ENCODE results near the gene SPG21. TPM values are rescaled to one million over a fixed set of nuclear protein-coding genes. Genes with fewer than 3 reads are reported as not detected.

The SPG21 gene
- total RNA-seq, 5 donors from 2014 or later (not counting 1 experiment from before 2014, with no cell fraction given) = 40.1 to 58.4 (median 49.0) TPM

- Histone ChIP-seq H3K4me3 (ENCODE audit: control insufficient read depth in 1 of 2, extremely low read depth in 1 of 2, low read length in 1 of 2) (no peak overlapping the region), H3K9me3 (no peaks in the 10 kb centered on the region), H3K27me3 (replicated peaks in 1 of 2; ENCODE audit: control insufficient read depth in 2 of 2, extremely low read depth in 1 of 2, insufficient read depth in 2 of 2, low read length in 1 of 2) (no peaks in the 10 kb centered on the region), H3K36me3 (ENCODE audit: control insufficient read depth in 2 of 2, extremely low read depth in 1 of 2, insufficient read depth in 1 of 2, low read length in 1 of 2) (no peaks in the 10 kb centered on the region), H3K4me1 (ENCODE audit: control insufficient read depth in 1 of 2, extremely low read depth in 1 of 2, insufficient read depth in 2 of 2, low read length in 2 of 2) (no peaks in the 10 kb centered on the region), H3K27ac (ENCODE audit: low read length) (no peak overlapping the region)
- H3K27me3 Mint-ChIP-seq = no peaks in the 10 kb centered on the region
- no peak overlapping the region for H3K27ac Mint-ChIP-seq
- CTCF ChIA-PET = interaction anchor here in 1 of 2 donors (0.6 kb wide), 1 partner anchor 26 kb away, joined by 3 read pairs; no protein-coding TSS in a partner anchor
- H3K4me3 Mint-ChIP-seq = no peak overlapping the region
- POLR2A ChIA-PET = interaction anchor here in 1 of 2 donors (1.1 kb wide), 1 partner anchor 21 kb away, joined by 3 read pairs; no protein-coding TSS in a partner anchor
- H3K9me3 Mint-ChIP-seq = no peaks in the 10 kb centered on the region
- H3K4me1 Mint-ChIP-seq = no peaks in the 10 kb centered on the region
- ATAC-seq (replicated peaks in 1 of 4) (no peak), DNase-seq (no peak)
- 85% methylated on average over 7 of the region's 8 CpGs for WGBS (ENCODE audit: insufficient coverage)
- peaks cover 17% of the 10 kb centered on the region for H3K36me3 Mint-ChIP-seq
Measured at GRCh38 chr15:64942356-64942755, 47.4 kb downstream of the SPG21 start.

GRCh38 chr15:64938192-64938591 is 51.5 kb downstream of the SPG21 start:
- H3K4me3 Mint-ChIP-seq = no peak overlapping the region
- Histone ChIP-seq H3K27me3 (replicated peaks in 1 of 2; ENCODE audit: control insufficient read depth in 2 of 2, extremely low read depth in 1 of 2, insufficient read depth in 2 of 2, low read length in 1 of 2) (no peaks in the 10 kb centered on the region), H3K9me3 (no peaks in the 10 kb centered on the region), H3K4me3 (ENCODE audit: control insufficient read depth in 1 of 2, extremely low read depth in 1 of 2, low read length in 1 of 2) (no peak overlapping the region), H3K27ac (ENCODE audit: low read length) (no peak overlapping the region), H3K4me1 (ENCODE audit: control insufficient read depth in 1 of 2, extremely low read depth in 1 of 2, insufficient read depth in 2 of 2, low read length in 2 of 2) (no peaks in the 10 kb centered on the region), H3K36me3 (ENCODE audit: control insufficient read depth in 2 of 2, extremely low read depth in 1 of 2, insufficient read depth in 1 of 2, low read length in 1 of 2) (peaks cover 0 to under 1% of the 10 kb centered on the region in 2 donors)
- H3K27me3 Mint-ChIP-seq = no peaks in the 10 kb centered on the region
- no peak overlapping the region for H3K27ac Mint-ChIP-seq
- DNase-seq = no peak
- H3K9me3 Mint-ChIP-seq = no peaks in the 10 kb centered on the region
- CTCF ChIA-PET = no interaction called here
- H3K36me3 Mint-ChIP-seq = peaks cover 30% of the 10 kb centered on the region
- ATAC-seq (replicated peaks in 1 of 4) = no peak
- 80% methylated on average over 1 of the region's 3 CpGs for WGBS (ENCODE audit: insufficient coverage)
- POLR2A ChIA-PET = no interaction called here
- H3K4me1 Mint-ChIP-seq = no peaks in the 10 kb centered on the region

DNA sequence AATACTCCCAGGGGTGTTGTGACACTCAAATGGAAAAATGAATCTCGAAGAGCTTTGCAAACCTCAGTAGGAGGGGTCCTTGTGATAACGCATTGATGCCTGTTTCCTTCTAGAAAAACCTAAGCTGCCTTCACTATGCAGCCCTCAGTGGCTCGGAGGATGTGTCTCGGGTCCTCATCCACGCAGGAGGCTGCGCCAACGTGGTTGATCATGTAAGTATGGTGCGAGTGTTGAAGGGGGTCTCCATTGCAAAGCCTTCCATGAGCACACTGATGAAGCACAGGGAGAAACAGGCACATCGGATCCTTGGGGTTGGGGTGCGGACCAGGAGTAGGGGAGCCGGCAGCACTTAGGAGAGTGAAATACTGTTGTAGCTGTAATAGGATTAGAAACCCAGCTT is 55.7 kb downstream of the SPG21 start:
- peaks cover 42% of the 10 kb centered on the region for H3K36me3 Mint-ChIP-seq
- 83% methylated on average over 4 of the region's 11 CpGs for WGBS (ENCODE audit: insufficient coverage)
- Histone ChIP-seq H3K9me3 (no peaks in the 10 kb centered on the region), H3K36me3 (ENCODE audit: control insufficient read depth in 2 of 2, extremely low read depth in 1 of 2, insufficient read depth in 1 of 2, low read length in 1 of 2) (peaks cover 0 to 3% of the 10 kb centered on the region in 2 donors), H3K27ac (ENCODE audit: low read length) (no peak overlapping the region), H3K4me1 (ENCODE audit: control insufficient read depth in 1 of 2, extremely low read depth in 1 of 2, insufficient read depth in 2 of 2, low read length in 2 of 2) (no peaks in the 10 kb centered on the region), H3K4me3 (ENCODE audit: control insufficient read depth in 1 of 2, extremely low read depth in 1 of 2, low read length in 1 of 2) (no peak overlapping the region), H3K27me3 (replicated peaks in 1 of 2; ENCODE audit: control insufficient read depth in 2 of 2, extremely low read depth in 1 of 2, insufficient read depth in 2 of 2, low read length in 1 of 2) (peaks cover 0 to 3% of the 10 kb centered on the region in 2 experiments)
- POLR2A ChIA-PET = interaction anchor here in 1 of 2 donors (0.7 kb wide), 1 partner anchor 21 kb away, joined by 4 read pairs; no protein-coding TSS in a partner anchor
- no peak for DNase-seq
- no peak overlapping the region for H3K27ac Mint-ChIP-seq
- no peak overlapping the region for H3K4me3 Mint-ChIP-seq
- H3K9me3 Mint-ChIP-seq = no peaks in the 10 kb centered on the region
- H3K27me3 Mint-ChIP-seq = no peaks in the 10 kb centered on the region
- peaks cover 0 to 13% (median 0%) of the 10 kb centered on the region in 3 donors for H3K4me1 Mint-ChIP-seq
- ATAC-seq (replicated peaks in 1 of 4) = no peak
- CTCF ChIA-PET = interaction anchor here in 1 of 2 donors (0.6 kb wide), 1 partner anchor 611 kb away, joined by 3 read pairs; no protein-coding TSS in a partner anchor

- WGBS (ENCODE audit: insufficient coverage) = 97% methylated on average over 6 of the region's 8 CpGs
- Mint-ChIP-seq H3K4me1 (peaks cover 0 to 13% (median 0%) of the 10 kb centered on the region in 3 donors), H3K27ac (no peak overlapping the region), H3K4me3 (no peak overlapping the region), H3K9me3 (no peaks in the 10 kb centered on the region), H3K36me3 (peaks cover 45% of the 10 kb centered on the region), H3K27me3 (no peaks in the 10 kb centered on the region)
- H3K36me3 ChIP-seq (ENCODE audit: control insufficient read depth in 2 of 2, extremely low read depth in 1 of 2, insufficient read depth in 1 of 2, low read length in 1 of 2) = peaks cover 0 to 3% of the 10 kb centered on the region in 2 donors
- H3K27me3 ChIP-seq (replicated peaks in 1 of 2; ENCODE audit: control insufficient read depth in 2 of 2, extremely low read depth in 1 of 2, insufficient read depth in 2 of 2, low read length in 1 of 2) = peaks cover 0 to 3% of the 10 kb centered on the region in 2 experiments
- no peak for DNase-seq
- no peak overlapping the region for H3K4me3 ChIP-seq (ENCODE audit: control insufficient read depth in 1 of 2, extremely low read depth in 1 of 2, low read length in 1 of 2)
- no peaks in the 10 kb centered on the region for H3K4me1 ChIP-seq (ENCODE audit: control insufficient read depth in 1 of 2, extremely low read depth in 1 of 2, insufficient read depth in 2 of 2, low read length in 2 of 2)
- ATAC-seq (replicated peaks in 1 of 4) = no peak
- H3K27ac ChIP-seq (ENCODE audit: low read length) = no peak overlapping the region
- POLR2A ChIA-PET = interaction anchor here (0.6 kb wide), 2 partner anchors 10 to 187 kb away, joined by 3 read pairs; no protein-coding TSS in a partner anchor
- CTCF ChIA-PET = no interaction called here
- no peaks in the 10 kb centered on the region for H3K9me3 ChIP-seq
Measured at GRCh38 chr15:64931381-64931780, 58.3 kb downstream of the SPG21 start.

GRCh38 chr15:64930778-64931371 is 58.8 kb downstream of the SPG21 start:
- peaks cover 0 to 13% (median 0%) of the 10 kb centered on the region in 3 donors for H3K4me1 Mint-ChIP-seq
- ChIA-PET CTCF (no interaction called here), POLR2A (interaction anchor here (0.6 kb wide), 2 partner anchors 10 to 186 kb away, joined by 3 read pairs; no protein-coding TSS in a partner anchor)
- no peak overlapping the region for H3K27ac Mint-ChIP-seq
- Histone ChIP-seq H3K9me3 (no peaks in the 10 kb centered on the region), H3K4me3 (ENCODE audit: control insufficient read depth in 1 of 2, extremely low read depth in 1 of 2, low read length in 1 of 2) (no peak overlapping the region), H3K27ac (ENCODE audit: low read length) (no peak overlapping the region), H3K36me3 (ENCODE audit: control insufficient read depth in 2 of 2, extremely low read depth in 1 of 2, insufficient read depth in 1 of 2, low read length in 1 of 2) (peaks cover 0 to 3% of the 10 kb centered on the region in 2 donors), H3K4me1 (ENCODE audit: control insufficient read depth in 1 of 2, extremely low read depth in 1 of 2, insufficient read depth in 2 of 2, low read length in 2 of 2) (no peaks in the 10 kb centered on the region), H3K27me3 (replicated peaks in 1 of 2; ENCODE audit: control insufficient read depth in 2 of 2, extremely low read depth in 1 of 2, insufficient read depth in 2 of 2, low read length in 1 of 2) (peaks cover 0 to 4% of the 10 kb centered on the region in 2 experiments)
- 78% methylated on average over 10 of the region's 11 CpGs for WGBS (ENCODE audit: insufficient coverage)
- no peak for DNase-seq
- no peaks in the 10 kb centered on the region for H3K9me3 Mint-ChIP-seq
- H3K4me3 Mint-ChIP-seq = no peak overlapping the region
- no peaks in the 10 kb centered on the region for H3K27me3 Mint-ChIP-seq
- no peak for ATAC-seq (replicated peaks in 1 of 4)
- peaks cover 47% of the 10 kb centered on the region for H3K36me3 Mint-ChIP-seq

DNA sequence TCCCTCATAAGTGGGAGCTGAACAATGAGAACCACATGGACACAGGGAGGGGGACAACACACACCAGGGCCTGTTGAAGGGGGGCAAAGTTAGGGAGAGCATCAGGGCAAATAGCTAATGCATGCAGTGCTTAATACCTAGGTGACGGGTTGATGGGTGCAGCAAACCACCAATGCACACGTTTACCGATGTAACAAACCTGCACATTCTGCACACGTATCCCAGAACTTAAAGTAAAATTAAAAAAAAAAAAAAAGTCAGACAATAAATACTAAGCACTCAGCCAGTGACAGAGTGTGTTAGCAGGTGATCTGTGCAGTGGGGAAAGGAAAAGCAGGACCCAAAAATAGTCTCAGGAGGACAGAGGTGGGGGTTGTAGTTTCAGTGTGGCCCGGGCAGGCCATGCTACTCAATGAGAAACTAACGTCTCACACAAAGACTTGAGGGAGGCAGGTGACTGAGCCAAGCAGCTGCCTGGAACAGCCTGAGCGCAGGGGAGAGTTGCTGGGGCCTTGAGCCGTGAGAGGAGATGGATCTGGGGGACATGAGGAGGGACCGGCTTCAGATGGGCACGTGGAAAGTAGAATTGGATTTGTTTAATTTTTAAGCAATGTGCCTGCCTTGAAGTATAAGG is 59.6 kb downstream of the SPG21 start:
- Histone ChIP-seq H3K4me3 (ENCODE audit: control insufficient read depth in 1 of 2, extremely low read depth in 1 of 2, low read length in 1 of 2) (no peak overlapping the region), H3K27ac (ENCODE audit: low read length) (no peak overlapping the region), H3K27me3 (replicated peaks in 1 of 2; ENCODE audit: control insufficient read depth in 2 of 2, extremely low read depth in 1 of 2, insufficient read depth in 2 of 2, low read length in 1 of 2) (peaks cover 0 to 7% of the 10 kb centered on the region in 2 experiments), H3K9me3 (no peaks in the 10 kb centered on the region), H3K4me1 (ENCODE audit: control insufficient read depth in 1 of 2, extremely low read depth in 1 of 2, insufficient read depth in 2 of 2, low read length in 2 of 2) (no peaks in the 10 kb centered on the region), H3K36me3 (ENCODE audit: control insufficient read depth in 2 of 2, extremely low read depth in 1 of 2, insufficient read depth in 1 of 2, low read length in 1 of 2) (peaks cover 0 to 3% of the 10 kb centered on the region in 2 donors)
- H3K27ac Mint-ChIP-seq = no peak overlapping the region
- H3K36me3 Mint-ChIP-seq = peaks cover 54% of the 10 kb centered on the region
- no peaks in the 10 kb centered on the region for H3K9me3 Mint-ChIP-seq
- CTCF ChIA-PET = no interaction called here
- no peak for ATAC-seq (replicated peaks in 1 of 4)
- H3K4me3 Mint-ChIP-seq = no peak overlapping the region
- DNase-seq = no peak
- WGBS (ENCODE audit: insufficient coverage) = 93% methylated on average over 4 of the region's 10 CpGs
- H3K4me1 Mint-ChIP-seq = peaks cover 0 to 13% (median 0%) of the 10 kb centered on the region in 3 donors
- no peaks in the 10 kb centered on the region for H3K27me3 Mint-ChIP-seq
- POLR2A ChIA-PET = no interaction called here
